Measurements from ENCODE around the gene LIMS2. TPM values are rescaled to one million over a fixed set of nuclear protein-coding genes. Genes with fewer than 3 reads are reported as not detected.

The LIMS2 gene
- total and polyA plus RNA-seq, 3 experiments from 2014 or later: 3.1 to 6.1 (median 5.9) TPM

Other genes with a start within 250 kb of the LIMS2 start
- gene IWS1, start 149.0 kb downstream of the LIMS2 start, total RNA-seq: 10 to 100 TPM; 49.9 to 53.7 TPM
- gene IWS1, start 149.0 kb downstream of the LIMS2 start, polyA plus RNA-seq: 33.1 TPM
- not detected for gene MYO7B, start 139.8 kb downstream of the LIMS2 start, total RNA-seq
- gene MYO7B, start 139.8 kb downstream of the LIMS2 start, polyA plus RNA-seq: not detected
- gene GPR17, start 29.4 kb downstream of the LIMS2 start, total RNA-seq: not detected
- gene GPR17, start 29.4 kb downstream of the LIMS2 start, polyA plus RNA-seq: not detected
- gene SFT2D3, start 26.0 kb upstream of the LIMS2 start, total RNA-seq: 1 to 10 TPM; 4.6 to 5.5 TPM
- gene SFT2D3, start 26.0 kb upstream of the LIMS2 start, polyA plus RNA-seq: 0.31 TPM
- 10 to 100 TPM; 84.8 to 88.1 TPM for gene WDR33, start 135.6 kb upstream of the LIMS2 start, total RNA-seq
- 51.6 TPM for gene WDR33, start 135.6 kb upstream of the LIMS2 start, polyA plus RNA-seq
- 10 to 100 TPM; 92.3 to 96.4 TPM for gene POLR2D, start 182.6 kb upstream of the LIMS2 start, total RNA-seq
- gene POLR2D, start 182.6 kb upstream of the LIMS2 start, polyA plus RNA-seq: 38.7 TPM
- gene AMMECR1L, start 210.4 kb upstream of the LIMS2 start, total RNA-seq: 10 to 100 TPM; 23.4 to 24.0 TPM
- 8.7 TPM for gene AMMECR1L, start 210.4 kb upstream of the LIMS2 start, polyA plus RNA-seq